MCF 10A (cell line): ENCODE data around the gene UBE2I. TPM values are rescaled to one million over a fixed set of nuclear protein-coding genes. Genes with fewer than 3 reads are reported as not detected.

Experiments
- BruUV-seq: library from RNA; stranded (reverse); fragments of 400-500 nt; replicated peaks from 2 replicates; lab custom pipeline; 2021; lab: Mats Ljungman, UMichigan
- CTCF ChIA-PET: fragments of 300-600 bp; sonication (Branson Sonifier 250); formaldehyde crosslinking; extraction: SDS; loops from one replicate; lab custom pipeline; 2021; ENCODE audit warnings: antibody characterized with exemption, inconsistent platforms; lab: Yijun Ruan, JAX
- POLR2A ChIA-PET: fragments of 300-600, 350-650 bp; sonication (Branson Sonifier 250); formaldehyde crosslinking; extraction: SDS; loops from one replicate; lab custom pipeline; 2020; ENCODE audit warnings: antibody characterized with exemption, inconsistent platforms; lab: Yijun Ruan, JAX
- DNase-seq: peaks from one replicate; pipeline ENCODE4 v3.0.0-alpha.2; 2018; ENCODE audit not compliant: unreplicated experiment
- H3K27ac Mint-ChIP-seq: one replicate; pipeline ENCODE4 v1.8.0; 2022; ENCODE audit warnings: mild to moderate bottlenecking, low read depth, mixed read lengths; ENCODE audit not compliant: unreplicated experiment
- H3K27me3 Mint-ChIP-seq: one replicate; pipeline ENCODE4 v1.8.0; 2022; ENCODE audit warnings: mixed read lengths; ENCODE audit not compliant: insufficient read depth, unreplicated experiment
- H3K36me3 Mint-ChIP-seq: one replicate; pipeline ENCODE4 v1.8.0; 2022; ENCODE audit warnings: mild to moderate bottlenecking, moderate library complexity, mixed read lengths; ENCODE audit not compliant: insufficient read depth, unreplicated experiment
- H3K4me1 Mint-ChIP-seq: one replicate; pipeline ENCODE4 v1.8.0; 2022; ENCODE audit warnings: mixed read lengths; ENCODE audit not compliant: insufficient read depth, unreplicated experiment
- H3K4me3 Mint-ChIP-seq: one replicate; pipeline ENCODE4 v1.8.0; 2022; ENCODE audit warnings: mild to moderate bottlenecking, moderate library complexity, mixed read lengths; ENCODE audit not compliant: unreplicated experiment
- H3K9me3 Mint-ChIP-seq: one replicate; pipeline ENCODE4 v1.8.0; 2022; ENCODE audit warnings: mixed read lengths; ENCODE audit not compliant: unreplicated experiment
- intact Hi-C: fragments of 100-400 bp; cut with micrococcal nuclease; formaldehyde crosslinking; loops from 2 replicates; pipeline ENCODE4 v1.14.1; 2022
- total RNA-seq: library from RNA; stranded (reverse); gene quantifications from 2 replicates; pipeline ENCODE4 v1.2.3, GENCODE V29; 2022
- TF ChIP-seq, protein P1 (sequence below): fragments of 200-600 bp; IDR thresholded peaks from one replicate; pipeline ENCODE4 v1.8.0; 2022; ENCODE audit warnings: antibody characterized with exemption, mild to moderate bottlenecking; ENCODE audit not compliant: unreplicated experiment

Gene UBE2I
- total RNA-seq, 1 experiment from 2014 or later, result 163 TPM

DNA sequence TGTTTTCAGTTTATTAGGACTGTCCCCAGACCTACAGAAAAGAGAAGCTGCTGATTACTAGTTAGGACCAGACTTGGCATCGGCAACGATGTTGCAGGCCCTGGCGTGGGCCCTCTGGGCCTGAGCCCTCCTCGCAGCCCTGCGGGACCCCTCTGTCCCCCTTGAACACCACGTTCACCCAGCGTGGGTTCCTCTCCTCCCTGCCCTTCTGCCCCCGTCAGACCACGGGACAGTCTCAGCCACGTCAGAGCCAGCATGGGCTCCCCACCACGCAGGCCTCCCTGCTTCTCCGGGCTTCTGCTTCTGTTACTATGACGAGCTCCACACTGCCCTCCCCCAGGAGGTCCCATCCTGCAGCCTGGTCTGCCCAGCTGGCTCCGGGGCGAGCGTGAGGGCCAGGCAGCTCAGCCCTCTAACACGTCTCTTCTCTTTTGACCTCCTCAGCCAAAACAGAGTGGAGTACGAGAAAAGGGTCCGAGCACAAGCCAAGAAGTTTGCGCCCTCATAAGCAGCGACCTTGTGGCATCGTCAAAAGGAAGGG is 14.9 kb downstream of the UBE2I start:
- ChIA-PET CTCF (no interaction called here), POLR2A (no interaction called here)
- no peaks in the 10 kb centered on the region for H3K27me3 Mint-ChIP-seq
- no peaks in the 10 kb centered on the region for H3K4me1 Mint-ChIP-seq
- DNase-seq, result no peak
- TF ChIP-seq, protein P1, sequence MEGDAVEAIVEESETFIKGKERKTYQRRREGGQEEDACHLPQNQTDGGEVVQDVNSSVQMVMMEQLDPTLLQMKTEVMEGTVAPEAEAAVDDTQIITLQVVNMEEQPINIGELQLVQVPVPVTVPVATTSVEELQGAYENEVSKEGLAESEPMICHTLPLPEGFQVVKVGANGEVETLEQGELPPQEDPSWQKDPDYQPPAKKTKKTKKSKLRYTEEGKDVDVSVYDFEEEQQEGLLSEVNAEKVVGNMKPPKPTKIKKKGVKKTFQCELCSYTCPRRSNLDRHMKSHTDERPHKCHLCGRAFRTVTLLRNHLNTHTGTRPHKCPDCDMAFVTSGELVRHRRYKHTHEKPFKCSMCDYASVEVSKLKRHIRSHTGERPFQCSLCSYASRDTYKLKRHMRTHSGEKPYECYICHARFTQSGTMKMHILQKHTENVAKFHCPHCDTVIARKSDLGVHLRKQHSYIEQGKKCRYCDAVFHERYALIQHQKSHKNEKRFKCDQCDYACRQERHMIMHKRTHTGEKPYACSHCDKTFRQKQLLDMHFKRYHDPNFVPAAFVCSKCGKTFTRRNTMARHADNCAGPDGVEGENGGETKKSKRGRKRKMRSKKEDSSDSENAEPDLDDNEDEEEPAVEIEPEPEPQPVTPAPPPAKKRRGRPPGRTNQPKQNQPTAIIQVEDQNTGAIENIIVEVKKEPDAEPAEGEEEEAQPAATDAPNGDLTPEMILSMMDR, result no peak
- no peak overlapping the region for H3K4me3 Mint-ChIP-seq
- no peaks in the 10 kb centered on the region for H3K9me3 Mint-ChIP-seq
- intact Hi-C loops, result no loop called here
- peaks cover 48% of the 10 kb centered on the region for H3K36me3 Mint-ChIP-seq
- no peak overlapping the region for H3K27ac Mint-ChIP-seq
- BruUV-seq, result no TSS peak

DNA sequence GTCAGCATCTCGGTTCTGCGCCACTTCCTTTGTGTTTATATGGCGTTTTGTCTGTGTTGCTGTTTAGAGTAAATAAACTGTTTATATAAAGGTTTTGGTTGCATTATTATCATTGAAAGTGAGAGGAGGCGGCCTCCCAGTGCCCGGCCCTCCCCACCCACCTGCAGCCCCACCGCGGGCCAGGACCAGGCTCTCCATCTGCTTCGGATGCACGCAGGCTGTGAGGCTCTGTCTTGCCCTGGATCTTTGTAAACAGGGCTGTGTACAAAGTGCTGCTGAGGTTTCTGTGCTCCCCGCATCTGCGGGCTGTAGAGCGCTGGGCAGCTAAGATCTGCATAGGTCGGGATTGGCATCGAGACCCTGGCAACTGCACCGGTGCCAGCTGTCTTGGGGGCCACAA is 15.8 kb downstream of the UBE2I start:
- BruUV-seq, result no TSS peak
- H3K36me3 Mint-ChIP-seq, result peaks cover 39% of the 10 kb centered on the region
- no peaks in the 10 kb centered on the region for H3K4me1 Mint-ChIP-seq
- TF ChIP-seq, protein P1, result no peak
- intact Hi-C loops, result no loop called here
- H3K9me3 Mint-ChIP-seq, result no peaks in the 10 kb centered on the region
- ChIA-PET CTCF (no interaction called here), POLR2A (interaction anchor here (0.6 kb wide), 1 partner anchor 430 kb away, joined by 3 read pairs; no protein-coding TSS in a partner anchor)
- H3K4me3 Mint-ChIP-seq, result no peak overlapping the region
- no peak for DNase-seq
- no peak overlapping the region for H3K27ac Mint-ChIP-seq
- H3K27me3 Mint-ChIP-seq, result no peaks in the 10 kb centered on the region

DNA sequence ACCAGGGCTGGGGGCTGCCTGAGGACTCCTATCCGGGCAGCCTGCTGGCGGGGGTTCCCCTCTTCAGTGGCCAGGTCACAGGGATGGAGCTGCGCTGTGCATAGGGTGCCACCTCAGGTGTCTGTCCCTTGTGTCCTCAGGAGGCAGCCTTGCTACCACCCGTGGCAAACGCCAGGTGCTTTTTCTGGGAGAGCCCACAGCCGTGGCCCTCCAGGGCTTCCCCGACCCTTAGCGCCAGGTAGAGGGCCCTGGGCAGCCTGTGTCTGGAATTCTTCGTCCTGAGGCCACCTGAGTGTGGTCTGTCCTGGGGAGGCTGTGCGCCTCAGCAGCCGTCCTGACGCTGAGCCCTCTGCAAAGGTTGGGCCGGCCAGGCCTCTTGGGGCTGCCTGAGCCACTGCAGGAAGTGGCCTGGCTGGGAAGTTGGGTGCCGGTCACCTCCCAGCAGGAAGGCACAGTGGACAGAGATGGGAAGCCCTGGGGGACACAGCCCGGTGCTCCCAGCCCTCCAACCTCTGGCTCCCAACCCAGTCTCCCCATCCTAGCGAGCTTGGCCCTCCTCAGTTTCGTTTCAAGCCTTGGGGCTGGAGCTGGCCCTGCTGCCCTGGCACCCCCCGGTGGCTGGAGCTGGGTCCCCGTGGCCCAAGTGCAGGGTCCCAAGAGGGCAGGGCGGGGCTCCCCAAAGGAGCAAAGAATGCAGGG is 16.4 kb downstream of the UBE2I start:
- BruUV-seq, result no TSS peak
- intact Hi-C loops, result no loop called here
- CTCF ChIA-PET, result no interaction called here

DNA sequence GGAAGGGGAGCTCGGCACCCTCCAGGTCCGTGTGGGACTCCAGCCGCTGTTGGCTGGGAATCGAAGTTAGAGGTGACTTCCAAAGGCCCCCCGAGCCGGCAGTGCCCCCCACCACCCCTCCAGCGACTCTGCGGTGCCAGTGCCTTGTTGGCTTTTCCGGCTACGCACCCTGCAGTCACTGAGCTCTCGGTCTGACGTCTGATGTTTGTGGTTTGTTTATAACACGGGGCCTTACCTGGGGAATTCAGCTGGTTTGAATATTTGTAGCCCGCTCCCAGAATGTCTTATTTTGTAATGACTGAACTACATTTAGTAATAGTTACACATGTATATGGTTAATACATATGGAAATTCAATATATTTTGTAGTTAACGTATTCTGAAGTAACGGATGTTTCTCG is 17.0 kb downstream of the UBE2I start:
- no peaks in the 10 kb centered on the region for H3K4me1 Mint-ChIP-seq
- H3K27me3 Mint-ChIP-seq, result no peaks in the 10 kb centered on the region
- no peak for DNase-seq
- no TSS peak for BruUV-seq
- ChIA-PET POLR2A (interaction anchor here (0.7 kb wide), 1 partner anchor 37 kb away, joined by 4 read pairs; no protein-coding TSS in a partner anchor), CTCF (no interaction called here)
- H3K9me3 Mint-ChIP-seq, result no peaks in the 10 kb centered on the region
- TF ChIP-seq, protein P1, result no peak
- intact Hi-C loops, result no loop called here
- H3K36me3 Mint-ChIP-seq, result peaks cover 30% of the 10 kb centered on the region
- H3K4me3 Mint-ChIP-seq, result no peak overlapping the region
- no peak overlapping the region for H3K27ac Mint-ChIP-seq

More for the DNA sequence above, 16.4 kb downstream of the UBE2I start:
- H3K27ac Mint-ChIP-seq, result no peak overlapping the region
- no peaks in the 10 kb centered on the region for H3K4me1 Mint-ChIP-seq
- H3K27me3 Mint-ChIP-seq, result no peaks in the 10 kb centered on the region
- POLR2A ChIA-PET, result interaction anchor here (0.6 to 0.7 kb wide), 2 partner anchors 37 to 429 kb away, joined by 3 to 4 read pairs; no protein-coding TSS in a partner anchor
- H3K36me3 Mint-ChIP-seq, result peaks cover 36% of the 10 kb centered on the region
- DNase-seq, result no peak
- H3K4me3 Mint-ChIP-seq, result no peak overlapping the region
- TF ChIP-seq, protein P1, result no peak
- no peaks in the 10 kb centered on the region for H3K9me3 Mint-ChIP-seq
